ENCODE results near the gene PAPLN. TPM values are rescaled to one million over a fixed set of nuclear protein-coding genes. Genes with fewer than 3 reads are reported as not detected.

Gene PAPLN
- polyA plus RNA-seq, 3 donors, result 0.58 to 2.8 (median 0.73) TPM

DNA sequence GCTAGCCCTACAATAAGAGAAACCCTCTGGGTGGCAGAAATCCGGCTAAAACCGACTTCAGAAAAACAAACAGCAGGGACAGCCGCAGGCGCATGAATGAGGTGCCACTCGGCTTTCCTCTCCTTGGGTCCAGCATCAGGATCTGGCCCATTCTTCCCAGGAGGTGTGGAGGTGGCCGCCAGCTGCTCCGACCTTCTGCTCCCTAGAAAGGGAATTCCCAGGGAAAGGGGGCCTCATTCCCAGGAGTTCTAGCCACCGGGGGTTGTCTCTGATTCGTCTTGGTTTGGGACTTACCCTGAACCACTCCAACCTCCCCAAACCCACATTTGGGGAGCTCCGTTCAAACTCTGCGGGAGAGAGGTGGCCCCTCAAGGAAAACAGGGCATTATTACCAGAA lies 13.0 kb downstream of the PAPLN start:
- no peaks in the 10 kb centered on the region for H3K36me3 Mint-ChIP-seq
- no peak overlapping the region for H2AFZ ChIP-seq (ENCODE audit: insufficient read depth, low read depth, low read length, poor library complexity, severe bottlenecking)

DNA sequence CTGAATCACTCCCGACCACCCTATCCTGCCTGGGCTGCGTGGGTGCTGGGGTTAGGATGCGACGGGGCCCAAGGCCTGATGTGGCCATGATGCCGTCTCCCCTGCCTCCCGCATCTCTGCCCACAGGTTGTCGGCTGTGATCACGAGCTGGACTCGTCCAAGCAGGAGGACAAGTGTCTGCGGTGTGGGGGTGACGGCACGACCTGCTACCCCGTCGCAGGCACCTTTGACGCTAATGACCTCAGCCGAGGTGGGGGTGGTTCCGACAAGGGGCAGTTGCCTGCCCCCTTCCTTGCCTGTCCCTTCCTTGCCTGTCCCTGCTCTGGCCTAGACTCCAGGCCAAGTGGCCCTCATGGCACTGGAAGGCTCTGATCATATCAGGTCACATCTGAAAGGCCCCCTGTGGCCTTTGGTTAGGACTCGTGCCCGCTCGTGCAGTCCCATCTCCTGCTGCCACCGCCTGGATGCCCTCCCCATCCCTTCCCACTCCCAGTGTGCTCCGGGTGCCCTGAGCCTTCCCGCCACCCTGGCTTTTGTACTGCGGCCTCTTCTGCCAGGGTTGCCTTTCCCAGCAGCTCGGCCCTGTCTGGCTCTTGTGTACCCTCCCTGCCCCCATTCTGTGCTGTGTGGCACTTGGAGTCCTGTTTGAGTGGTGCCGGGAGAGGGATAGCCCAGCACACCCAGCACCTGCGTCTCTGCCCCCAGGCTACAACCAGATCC lies 13.6 kb downstream of the PAPLN start:
- WGBS (ENCODE audit: insufficient coverage), result 98% methylated on average over 25 of the region's 27 CpGs
- H3K9me3 ChIP-seq (replicated peaks in 1 of 2; ENCODE audit: control insufficient read depth in 1 of 2, insufficient read depth in 1 of 2, low read length in 2 of 2), result no peaks in the 10 kb centered on the region
- no peak overlapping the region for H3K4me3 ChIP-seq (replicated peaks in 1 of 3; ENCODE audit: low read depth in 2 of 3, low read length in 3 of 3)
- H4K20me1 ChIP-seq (ENCODE audit: insufficient read depth, low read length), result no peaks in the 10 kb centered on the region
- no peak for DNase-seq
- peaks cover 14% of the 10 kb centered on the region for H3K4me1 Mint-ChIP-seq
- H3K4me2 ChIP-seq (replicated peaks; ENCODE audit: extremely low read depth, low read length, poor library complexity, severe bottlenecking), result no peak overlapping the region
- no peak overlapping the region for H3K27ac Mint-ChIP-seq
- no peak overlapping the region for H3K9ac ChIP-seq (ENCODE audit: insufficient read depth, low read length, poor library complexity, severe bottlenecking)
- H3K4me3 Mint-ChIP-seq, result no peak overlapping the region
- no peak overlapping the region for H3K27ac ChIP-seq (ENCODE audit: low read depth in 1 of 2, low read length in 2 of 2)
- no peaks in the 10 kb centered on the region for H3K36me3 ChIP-seq (replicated peaks in 1 of 2; ENCODE audit: control insufficient read depth in 1 of 2, insufficient read depth in 2 of 2, low read length in 2 of 2)
- TF ChIP-seq, protein P1, sequence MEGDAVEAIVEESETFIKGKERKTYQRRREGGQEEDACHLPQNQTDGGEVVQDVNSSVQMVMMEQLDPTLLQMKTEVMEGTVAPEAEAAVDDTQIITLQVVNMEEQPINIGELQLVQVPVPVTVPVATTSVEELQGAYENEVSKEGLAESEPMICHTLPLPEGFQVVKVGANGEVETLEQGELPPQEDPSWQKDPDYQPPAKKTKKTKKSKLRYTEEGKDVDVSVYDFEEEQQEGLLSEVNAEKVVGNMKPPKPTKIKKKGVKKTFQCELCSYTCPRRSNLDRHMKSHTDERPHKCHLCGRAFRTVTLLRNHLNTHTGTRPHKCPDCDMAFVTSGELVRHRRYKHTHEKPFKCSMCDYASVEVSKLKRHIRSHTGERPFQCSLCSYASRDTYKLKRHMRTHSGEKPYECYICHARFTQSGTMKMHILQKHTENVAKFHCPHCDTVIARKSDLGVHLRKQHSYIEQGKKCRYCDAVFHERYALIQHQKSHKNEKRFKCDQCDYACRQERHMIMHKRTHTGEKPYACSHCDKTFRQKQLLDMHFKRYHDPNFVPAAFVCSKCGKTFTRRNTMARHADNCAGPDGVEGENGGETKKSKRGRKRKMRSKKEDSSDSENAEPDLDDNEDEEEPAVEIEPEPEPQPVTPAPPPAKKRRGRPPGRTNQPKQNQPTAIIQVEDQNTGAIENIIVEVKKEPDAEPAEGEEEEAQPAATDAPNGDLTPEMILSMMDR (IDR thresholded peaks at IDR 0.05), result no peak
- H3K79me2 ChIP-seq (ENCODE audit: insufficient read depth, low read length), result no peaks in the 10 kb centered on the region
- no peaks in the 10 kb centered on the region for H3K36me3 Mint-ChIP-seq
- H3K27me3 ChIP-seq (ENCODE audit: control insufficient read depth in 2 of 2, insufficient read depth in 2 of 2, low read length in 2 of 2), result no peaks in the 10 kb centered on the region
- no peak overlapping the region for H2AFZ ChIP-seq (ENCODE audit: insufficient read depth, low read depth, low read length, poor library complexity, severe bottlenecking)
- peaks cover 3 to 17% of the 10 kb centered on the region in 2 donors for H3K4me1 ChIP-seq (ENCODE audit: control insufficient read depth in 1 of 2, insufficient read depth in 2 of 2, low read length in 2 of 2)
- intact Hi-C loops (cut with micrococcal nuclease), result no loop called here
- no peaks in the 10 kb centered on the region for H3K9me3 Mint-ChIP-seq
- H3K27me3 Mint-ChIP-seq (ENCODE audit: low read depth in 3 of 3), result peaks cover 5 to 12% (median 8%) of the 10 kb centered on the region in 3 donors

More for the DNA sequence above, 13.0 kb downstream of the PAPLN start:
- H3K27me3 Mint-ChIP-seq (ENCODE audit: low read depth in 3 of 3), result peaks cover 7 to 14% (median 8%) of the 10 kb centered on the region in 3 donors
- no peak overlapping the region for H3K27ac Mint-ChIP-seq
- intact Hi-C loops (cut with micrococcal nuclease), result no loop called here
- Histone ChIP-seq H3K9ac (ENCODE audit: insufficient read depth, low read length, poor library complexity, severe bottlenecking) (no peak overlapping the region), H3K79me2 (ENCODE audit: insufficient read depth, low read length) (no peaks in the 10 kb centered on the region), H4K20me1 (ENCODE audit: insufficient read depth, low read length) (no peaks in the 10 kb centered on the region), H3K36me3 (replicated peaks in 1 of 2; ENCODE audit: control insufficient read depth in 1 of 2, insufficient read depth in 2 of 2, low read length in 2 of 2) (no peaks in the 10 kb centered on the region), H3K27ac (ENCODE audit: low read depth in 1 of 2, low read length in 2 of 2) (no peak overlapping the region), H3K4me2 (replicated peaks; ENCODE audit: extremely low read depth, low read length, poor library complexity, severe bottlenecking) (no peak overlapping the region), H3K27me3 (ENCODE audit: control insufficient read depth in 2 of 2, insufficient read depth in 2 of 2, low read length in 2 of 2) (peaks cover 0 to 4% of the 10 kb centered on the region in 2 donors), H3K9me3 (replicated peaks in 1 of 2; ENCODE audit: control insufficient read depth in 1 of 2, insufficient read depth in 1 of 2, low read length in 2 of 2) (no peaks in the 10 kb centered on the region), H3K4me3 (replicated peaks in 1 of 3; ENCODE audit: low read depth in 2 of 3, low read length in 3 of 3) (no peak overlapping the region), H3K4me1 (ENCODE audit: control insufficient read depth in 1 of 2, insufficient read depth in 2 of 2, low read length in 2 of 2) (peaks cover 8 to 23% of the 10 kb centered on the region in 2 donors)
- TF ChIP-seq, protein P1 (IDR thresholded peaks at IDR 0.05), result no peak
- H3K4me1 Mint-ChIP-seq, result peaks cover 15% of the 10 kb centered on the region
- no peak overlapping the region for H3K4me3 Mint-ChIP-seq
- DNase-seq, result no peak
- WGBS (ENCODE audit: insufficient coverage), result 100% methylated on average over 6 of the region's 11 CpGs
- H3K9me3 Mint-ChIP-seq, result no peaks in the 10 kb centered on the region
